ENCODE measurements around the gene ATP13A4.

- TF ChIP-seq, protein P1, sequence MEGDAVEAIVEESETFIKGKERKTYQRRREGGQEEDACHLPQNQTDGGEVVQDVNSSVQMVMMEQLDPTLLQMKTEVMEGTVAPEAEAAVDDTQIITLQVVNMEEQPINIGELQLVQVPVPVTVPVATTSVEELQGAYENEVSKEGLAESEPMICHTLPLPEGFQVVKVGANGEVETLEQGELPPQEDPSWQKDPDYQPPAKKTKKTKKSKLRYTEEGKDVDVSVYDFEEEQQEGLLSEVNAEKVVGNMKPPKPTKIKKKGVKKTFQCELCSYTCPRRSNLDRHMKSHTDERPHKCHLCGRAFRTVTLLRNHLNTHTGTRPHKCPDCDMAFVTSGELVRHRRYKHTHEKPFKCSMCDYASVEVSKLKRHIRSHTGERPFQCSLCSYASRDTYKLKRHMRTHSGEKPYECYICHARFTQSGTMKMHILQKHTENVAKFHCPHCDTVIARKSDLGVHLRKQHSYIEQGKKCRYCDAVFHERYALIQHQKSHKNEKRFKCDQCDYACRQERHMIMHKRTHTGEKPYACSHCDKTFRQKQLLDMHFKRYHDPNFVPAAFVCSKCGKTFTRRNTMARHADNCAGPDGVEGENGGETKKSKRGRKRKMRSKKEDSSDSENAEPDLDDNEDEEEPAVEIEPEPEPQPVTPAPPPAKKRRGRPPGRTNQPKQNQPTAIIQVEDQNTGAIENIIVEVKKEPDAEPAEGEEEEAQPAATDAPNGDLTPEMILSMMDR (IDR thresholded peaks at IDR 0.05; ENCODE audit: insufficient read depth, low read length): no peak
- TF ChIP-seq GABPA (IDR thresholded peaks at IDR 0.05; ENCODE audit: low read depth) (no peak), POLR2AphosphoS5 (IDR thresholded peaks at IDR 0.05; ENCODE audit: low read depth) (no peak)
Observed at GRCh38 chr3:193499136-193499770, 55.4 kb downstream of the ATP13A4 start.
